ENCODE data around the gene HMGXB4.

DNA sequence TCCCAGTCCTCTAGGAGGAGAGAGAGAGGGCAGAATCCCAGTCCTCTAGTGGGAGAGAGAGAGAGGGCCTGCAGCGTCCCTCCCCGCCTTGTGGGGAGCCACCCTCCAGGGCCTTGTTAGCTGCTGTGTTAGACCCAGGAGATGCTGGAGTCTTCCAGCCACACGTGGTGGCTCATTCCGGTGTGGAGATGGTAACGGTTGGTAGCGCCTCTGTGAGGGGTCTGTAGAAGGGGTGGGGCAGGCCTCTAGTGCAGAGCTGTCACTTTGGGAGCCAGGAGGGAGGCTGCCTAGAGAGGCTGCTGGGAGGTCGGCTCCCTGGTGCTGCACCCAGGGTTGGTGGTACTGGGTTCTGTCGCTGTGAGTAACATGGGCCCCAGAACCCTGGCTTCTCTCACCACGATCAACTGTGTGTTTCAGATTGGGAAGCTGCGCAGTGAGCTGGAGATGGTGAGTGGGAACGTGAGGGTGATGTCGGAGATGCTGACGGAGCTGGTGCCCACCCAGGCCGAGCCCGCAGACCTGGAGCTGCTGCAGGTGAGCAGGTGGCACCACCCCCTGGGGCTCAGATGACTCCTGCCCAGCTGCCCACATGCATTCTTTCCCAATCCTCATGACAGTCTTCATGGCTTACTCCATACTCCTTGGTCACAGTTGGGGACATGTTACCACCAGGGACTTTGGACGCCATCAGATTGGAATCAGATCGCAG, 69.7 kb downstream of the HMGXB4 start:
- TF ChIP-seq, protein P1, sequence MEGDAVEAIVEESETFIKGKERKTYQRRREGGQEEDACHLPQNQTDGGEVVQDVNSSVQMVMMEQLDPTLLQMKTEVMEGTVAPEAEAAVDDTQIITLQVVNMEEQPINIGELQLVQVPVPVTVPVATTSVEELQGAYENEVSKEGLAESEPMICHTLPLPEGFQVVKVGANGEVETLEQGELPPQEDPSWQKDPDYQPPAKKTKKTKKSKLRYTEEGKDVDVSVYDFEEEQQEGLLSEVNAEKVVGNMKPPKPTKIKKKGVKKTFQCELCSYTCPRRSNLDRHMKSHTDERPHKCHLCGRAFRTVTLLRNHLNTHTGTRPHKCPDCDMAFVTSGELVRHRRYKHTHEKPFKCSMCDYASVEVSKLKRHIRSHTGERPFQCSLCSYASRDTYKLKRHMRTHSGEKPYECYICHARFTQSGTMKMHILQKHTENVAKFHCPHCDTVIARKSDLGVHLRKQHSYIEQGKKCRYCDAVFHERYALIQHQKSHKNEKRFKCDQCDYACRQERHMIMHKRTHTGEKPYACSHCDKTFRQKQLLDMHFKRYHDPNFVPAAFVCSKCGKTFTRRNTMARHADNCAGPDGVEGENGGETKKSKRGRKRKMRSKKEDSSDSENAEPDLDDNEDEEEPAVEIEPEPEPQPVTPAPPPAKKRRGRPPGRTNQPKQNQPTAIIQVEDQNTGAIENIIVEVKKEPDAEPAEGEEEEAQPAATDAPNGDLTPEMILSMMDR (IDR thresholded peaks at IDR 0.05; ENCODE audit: borderline replicate concordance, extremely low read depth, low read length, poor library complexity, severe bottlenecking) = no peak
- no peak for TF ChIP-seq EZH2 (IDR thresholded peaks at IDR 0.05; ENCODE audit: borderline replicate concordance, low read depth, low read length, severe bottlenecking)

Data from DND-41 (cell line).